ENCODE measurements around the gene RRAD.
A peak's percentile ranks its signal among the peaks of the same experiment; 100 is the strongest.

Gene RRAD

DNA sequence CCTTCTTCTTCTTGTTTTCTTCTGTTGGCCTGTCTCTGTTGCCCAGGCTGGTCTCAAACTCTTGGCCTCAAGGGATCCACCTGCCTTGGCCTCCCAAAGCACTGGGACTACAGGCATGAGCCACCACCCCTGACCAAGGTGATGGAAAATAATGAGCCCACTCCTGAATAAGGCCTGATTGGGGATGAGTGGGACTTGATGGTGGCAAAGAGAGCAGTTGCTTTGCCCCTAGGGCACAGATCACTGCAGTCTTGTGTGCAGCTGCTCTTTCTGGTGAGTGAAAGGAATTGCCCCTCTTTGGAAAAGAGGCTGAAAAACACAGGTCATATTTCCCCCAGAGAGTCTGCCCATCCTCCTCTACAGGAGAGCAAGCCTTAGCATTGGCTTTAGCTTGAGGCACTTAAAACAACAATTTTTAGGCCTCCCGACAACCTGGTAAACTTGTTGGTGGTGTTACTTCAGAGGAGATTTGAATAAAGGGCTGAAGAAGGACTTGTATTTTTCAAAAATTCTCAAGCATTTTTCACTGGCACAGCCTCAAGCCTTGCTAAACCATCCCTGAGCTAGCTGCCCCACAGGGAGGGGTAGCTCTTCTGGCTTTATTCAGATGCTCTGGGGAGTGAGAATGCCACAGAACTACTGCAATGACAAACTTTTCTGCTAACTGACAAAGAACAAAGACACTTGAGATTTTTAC lies 51.1 kb downstream of the RRAD start:
- no peak for DNase-seq (ENCODE audit: low spot score)
- H3K4me3 ChIP-seq, result no peak overlapping the region
- H3K27ac ChIP-seq, result peak overlapping the region in 1 of 2 donors; percentile 94
- TF ChIP-seq, protein P1, sequence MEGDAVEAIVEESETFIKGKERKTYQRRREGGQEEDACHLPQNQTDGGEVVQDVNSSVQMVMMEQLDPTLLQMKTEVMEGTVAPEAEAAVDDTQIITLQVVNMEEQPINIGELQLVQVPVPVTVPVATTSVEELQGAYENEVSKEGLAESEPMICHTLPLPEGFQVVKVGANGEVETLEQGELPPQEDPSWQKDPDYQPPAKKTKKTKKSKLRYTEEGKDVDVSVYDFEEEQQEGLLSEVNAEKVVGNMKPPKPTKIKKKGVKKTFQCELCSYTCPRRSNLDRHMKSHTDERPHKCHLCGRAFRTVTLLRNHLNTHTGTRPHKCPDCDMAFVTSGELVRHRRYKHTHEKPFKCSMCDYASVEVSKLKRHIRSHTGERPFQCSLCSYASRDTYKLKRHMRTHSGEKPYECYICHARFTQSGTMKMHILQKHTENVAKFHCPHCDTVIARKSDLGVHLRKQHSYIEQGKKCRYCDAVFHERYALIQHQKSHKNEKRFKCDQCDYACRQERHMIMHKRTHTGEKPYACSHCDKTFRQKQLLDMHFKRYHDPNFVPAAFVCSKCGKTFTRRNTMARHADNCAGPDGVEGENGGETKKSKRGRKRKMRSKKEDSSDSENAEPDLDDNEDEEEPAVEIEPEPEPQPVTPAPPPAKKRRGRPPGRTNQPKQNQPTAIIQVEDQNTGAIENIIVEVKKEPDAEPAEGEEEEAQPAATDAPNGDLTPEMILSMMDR (IDR thresholded peaks at IDR 0.05), result no peak

DNA sequence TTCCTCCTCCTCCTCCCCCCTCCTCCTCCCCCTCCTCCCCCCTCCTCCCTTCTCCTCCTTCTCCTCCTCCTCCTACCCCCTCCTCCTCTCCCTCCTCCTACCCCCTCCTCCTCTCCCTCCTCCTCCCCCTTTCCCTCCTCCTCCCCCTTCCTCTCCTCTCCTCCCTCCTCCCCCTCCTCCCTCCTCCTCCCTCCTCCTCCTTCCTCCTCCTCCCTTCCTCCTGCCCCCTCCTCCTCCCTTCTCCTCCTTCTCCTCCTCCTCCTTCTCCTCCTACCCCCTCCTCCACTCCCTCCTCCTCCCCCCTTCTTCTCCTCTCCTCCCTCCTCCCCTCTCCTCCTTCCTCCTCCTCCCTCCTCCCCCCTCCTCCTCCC lies 51.7 kb downstream of the RRAD start:
- H3K27ac ChIP-seq, result peak overlapping the region in 1 of 2 donors; percentile 94
- TF ChIP-seq, protein P1 (IDR thresholded peaks at IDR 0.05), result no peak
- peak overlapping the region; percentile 68 for H3K4me3 ChIP-seq
- no peak for DNase-seq (ENCODE audit: low spot score)

DNA sequence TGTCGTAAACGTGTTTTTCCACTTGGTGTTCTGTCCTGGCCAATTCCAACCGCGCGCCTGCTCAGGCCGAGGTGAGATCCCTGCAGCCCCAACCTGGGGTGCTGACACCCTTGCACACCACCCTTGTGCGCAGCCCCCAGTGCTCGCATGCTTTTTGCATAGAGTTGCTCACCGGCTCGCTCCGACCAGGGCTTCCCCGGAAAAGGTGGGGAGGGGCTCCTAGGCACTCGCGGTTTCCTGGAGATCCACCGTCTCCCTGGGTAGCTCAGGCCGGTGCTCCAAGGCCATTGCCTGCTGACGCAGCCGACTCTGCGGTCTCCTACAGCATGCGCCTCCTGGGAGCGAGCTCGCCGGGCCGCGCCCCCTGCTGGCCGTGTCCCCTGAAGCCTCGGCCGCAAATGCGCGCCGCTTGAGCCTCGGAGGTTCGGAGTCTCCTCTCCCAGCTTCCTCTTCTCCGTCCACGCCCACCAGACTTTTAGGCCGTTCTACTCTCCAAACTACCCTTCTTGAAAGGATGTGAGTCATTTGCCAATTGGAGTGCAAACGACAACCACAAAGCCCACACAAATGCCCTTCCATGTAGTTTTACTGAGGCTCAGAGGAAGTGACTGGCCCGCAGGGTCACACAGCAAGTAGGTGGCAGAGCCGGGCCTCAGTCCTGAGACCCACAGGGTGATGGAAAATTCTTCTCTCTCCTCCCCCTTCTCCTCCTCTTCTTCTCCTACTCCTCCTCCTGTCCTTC lies 52.2 kb downstream of the RRAD start:
- Histone ChIP-seq H3K27ac (peak overlapping the region; percentile 32 to 94), H3K4me3 (peak overlapping the region; percentile 68)
- TF ChIP-seq, protein P1 (IDR thresholded peaks at IDR 0.05), result peak; percentile 85
- DNase-seq (ENCODE audit: low spot score), result peak; percentile 93

DNA sequence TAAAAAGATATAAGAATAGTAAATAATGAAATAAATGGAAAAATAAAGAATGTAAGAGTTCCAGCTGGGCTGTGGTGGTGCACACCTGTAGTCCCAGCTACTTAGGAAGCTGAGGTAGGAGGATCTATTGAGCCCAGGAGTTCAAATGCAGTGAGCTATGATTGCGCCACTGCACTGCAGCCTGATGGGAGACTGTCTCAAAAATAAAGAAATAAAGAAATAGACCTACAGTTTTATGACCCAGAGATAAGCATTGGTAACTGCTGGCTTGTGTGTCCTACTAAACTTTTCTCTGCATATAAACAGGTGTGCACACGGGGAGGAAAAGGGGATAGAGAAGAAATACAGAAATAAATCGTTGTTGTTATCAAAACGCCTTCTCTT lies 52.8 kb downstream of the RRAD start:
- TF ChIP-seq, protein P1 (IDR thresholded peaks at IDR 0.05), result no peak
- Histone ChIP-seq H3K27ac (peak overlapping the region; percentile 32 to 94), H3K4me3 (peak overlapping the region; percentile 68)
- no peak for DNase-seq (ENCODE audit: low spot score)

DNA sequence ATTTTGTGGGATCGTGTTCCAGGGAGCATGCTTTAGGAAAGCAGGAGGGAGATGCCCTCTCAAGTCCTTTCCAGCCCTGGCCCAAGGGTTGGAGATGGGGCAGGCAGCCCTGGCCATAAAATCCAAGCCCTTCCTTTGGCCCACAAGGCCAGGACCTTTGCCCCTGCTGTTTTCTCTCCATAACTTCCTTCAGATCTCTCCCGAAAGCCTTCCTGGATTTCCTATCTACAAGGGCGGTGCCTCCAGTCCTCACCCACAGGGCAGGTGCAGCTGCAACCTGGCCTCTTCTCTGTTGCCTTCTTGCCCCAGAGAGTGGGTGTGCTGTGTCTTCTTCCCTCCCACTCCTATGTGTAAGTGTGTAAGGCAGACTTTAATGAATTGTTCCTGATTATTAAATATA lies 53.5 kb downstream of the RRAD start:
- TF ChIP-seq, protein P1 (IDR thresholded peaks at IDR 0.05), result no peak
- H3K27ac ChIP-seq, result no peak overlapping the region
- DNase-seq (ENCODE audit: low spot score), result no peak
- H3K4me3 ChIP-seq, result no peak overlapping the region
